ENCODE results near the gene CPED1.
"Not testable (repeated sequence)": the region's sequence is repeated elsewhere in the genome, so short reads cannot be mapped to it uniquely, and the experiment has no call there.

CPED1 gene

GRCh38 chr7:120979765-120980499 lies 8.6 kb upstream of the CPED1 start:
- Histone ChIP-seq H3K4me1 (ENCODE audit: control insufficient read depth, insufficient read depth, low read length, poor library complexity, severe bottlenecking) (no peaks in the 10 kb centered on the region), H3K27me3 (replicated peaks; ENCODE audit: control insufficient read depth, insufficient read depth, low read length, poor library complexity, severe bottlenecking) (peaks cover 3% of the 10 kb centered on the region), H3K36me3 (ENCODE audit: control insufficient read depth, insufficient read depth, low read length) (peaks cover 5% of the 10 kb centered on the region), H3K9me3 (ENCODE audit: control insufficient read depth, low read length) (no peaks in the 10 kb centered on the region), H3K27ac (ENCODE audit: insufficient read depth, low read length, poor library complexity, severe bottlenecking) (no peak overlapping the region), H3K4me3 (ENCODE audit: insufficient read depth, low read depth, low read length, poor library complexity, severe bottlenecking) (no peak overlapping the region)
- DNase-seq: no peak

- Histone ChIP-seq H3K4me3 (ENCODE audit: insufficient read depth, low read depth, low read length, poor library complexity, severe bottlenecking) (no peak overlapping the region), H3K27ac (ENCODE audit: insufficient read depth, low read length, poor library complexity, severe bottlenecking) (no peak overlapping the region), H3K36me3 (ENCODE audit: control insufficient read depth, insufficient read depth, low read length) (no peaks in the 10 kb centered on the region), H3K27me3 (replicated peaks; ENCODE audit: control insufficient read depth, insufficient read depth, low read length, poor library complexity, severe bottlenecking) (peaks cover 3% of the 10 kb centered on the region), H3K4me1 (ENCODE audit: control insufficient read depth, insufficient read depth, low read length, poor library complexity, severe bottlenecking) (no peaks in the 10 kb centered on the region), H3K9me3 (ENCODE audit: control insufficient read depth, low read length) (no peaks in the 10 kb centered on the region)
- DNase-seq: no peak
Observed at GRCh38 chr7:120981117-120981516, 7.4 kb upstream of the CPED1 start.

DNA sequence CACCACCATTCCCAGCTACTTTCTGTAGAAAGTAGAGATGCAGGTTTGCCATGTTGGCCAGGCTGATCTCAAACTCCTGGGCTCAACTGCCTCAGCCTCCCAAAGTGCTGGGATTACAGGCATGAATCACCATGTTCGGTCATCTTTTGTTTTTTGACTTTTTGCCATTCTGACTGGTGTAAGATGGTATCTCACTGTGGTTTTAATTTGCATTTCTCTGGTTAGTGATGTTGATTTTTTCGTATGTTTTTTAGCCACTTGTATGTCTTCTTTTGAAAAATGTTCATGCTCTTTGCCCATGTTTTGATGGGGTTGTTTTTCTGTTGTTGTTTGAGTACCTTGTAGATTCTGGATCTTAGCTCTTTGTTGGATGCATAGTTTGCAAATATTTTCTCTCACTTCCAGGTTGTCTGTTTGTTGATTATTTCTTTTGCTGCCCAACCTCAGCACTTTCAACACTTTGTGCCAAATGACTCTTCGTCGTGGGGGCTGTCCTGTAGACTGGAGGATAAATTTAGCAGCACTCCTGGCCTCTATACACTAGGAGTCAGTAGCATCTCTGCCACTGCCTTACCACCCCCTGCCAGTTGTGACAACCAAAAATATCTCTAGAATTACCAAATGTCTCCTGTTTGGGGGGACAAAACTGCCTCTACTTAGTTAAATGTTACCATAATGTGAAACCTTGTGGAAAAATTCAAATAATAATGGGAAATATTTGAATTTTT lies 6.5 kb upstream of the CPED1 start:
- H3K36me3 ChIP-seq (ENCODE audit: control insufficient read depth, insufficient read depth, low read length): no peaks in the 10 kb centered on the region
- no peak for DNase-seq
- no peaks in the 10 kb centered on the region for H3K9me3 ChIP-seq (ENCODE audit: control insufficient read depth, low read length)
- no peak overlapping the region for H3K4me3 ChIP-seq (ENCODE audit: insufficient read depth, low read depth, low read length, poor library complexity, severe bottlenecking)
- peaks cover 3% of the 10 kb centered on the region for H3K27me3 ChIP-seq (replicated peaks; ENCODE audit: control insufficient read depth, insufficient read depth, low read length, poor library complexity, severe bottlenecking)
- H3K4me1 ChIP-seq (ENCODE audit: control insufficient read depth, insufficient read depth, low read length, poor library complexity, severe bottlenecking): no peaks in the 10 kb centered on the region
- no peak overlapping the region for H3K27ac ChIP-seq (ENCODE audit: insufficient read depth, low read length, poor library complexity, severe bottlenecking)

GRCh38 chr7:120983592-120983991 lies 4.9 kb upstream of the CPED1 start:
- H3K9me3 ChIP-seq (ENCODE audit: control insufficient read depth, low read length); DNase-seq; H3K27ac ChIP-seq (ENCODE audit: insufficient read depth, low read length, poor library complexity, severe bottlenecking); H3K36me3 ChIP-seq (ENCODE audit: control insufficient read depth, insufficient read depth, low read length); H3K4me3 ChIP-seq (ENCODE audit: insufficient read depth, low read depth, low read length, poor library complexity, severe bottlenecking); H3K27me3 ChIP-seq (replicated peaks; ENCODE audit: control insufficient read depth, insufficient read depth, low read length, poor library complexity, severe bottlenecking): not testable (repeated sequence)
- H3K4me1 ChIP-seq (ENCODE audit: control insufficient read depth, insufficient read depth, low read length, poor library complexity, severe bottlenecking): peaks cover 11% of the 10 kb centered on the region

- Histone ChIP-seq H3K27ac (ENCODE audit: insufficient read depth, low read length, poor library complexity, severe bottlenecking) (no peak overlapping the region), H3K36me3 (ENCODE audit: control insufficient read depth, insufficient read depth, low read length) (no peaks in the 10 kb centered on the region), H3K4me3 (ENCODE audit: insufficient read depth, low read depth, low read length, poor library complexity, severe bottlenecking) (no peak overlapping the region), H3K27me3 (replicated peaks; ENCODE audit: control insufficient read depth, insufficient read depth, low read length, poor library complexity, severe bottlenecking) (peaks cover 14% of the 10 kb centered on the region), H3K9me3 (ENCODE audit: control insufficient read depth, low read length) (no peaks in the 10 kb centered on the region), H3K4me1 (ENCODE audit: control insufficient read depth, insufficient read depth, low read length, poor library complexity, severe bottlenecking) (peaks cover 16% of the 10 kb centered on the region)
- DNase-seq: no peak
Observed at GRCh38 chr7:120984406-120984805, 4.1 kb upstream of the CPED1 start.

- Histone ChIP-seq H3K4me1 (ENCODE audit: control insufficient read depth, insufficient read depth, low read length, poor library complexity, severe bottlenecking) (peaks cover 16% of the 10 kb centered on the region), H3K27ac (ENCODE audit: insufficient read depth, low read length, poor library complexity, severe bottlenecking) (no peak overlapping the region), H3K4me3 (ENCODE audit: insufficient read depth, low read depth, low read length, poor library complexity, severe bottlenecking) (no peak overlapping the region), H3K27me3 (replicated peaks; ENCODE audit: control insufficient read depth, insufficient read depth, low read length, poor library complexity, severe bottlenecking) (peaks cover 22% of the 10 kb centered on the region), H3K36me3 (ENCODE audit: control insufficient read depth, insufficient read depth, low read length) (no peaks in the 10 kb centered on the region), H3K9me3 (ENCODE audit: control insufficient read depth, low read length) (no peaks in the 10 kb centered on the region)
- DNase-seq: no peak
Observed at GRCh38 chr7:120985130-120985758, 3.3 kb upstream of the CPED1 start.

- no peak for DNase-seq
- H3K4me1 ChIP-seq (ENCODE audit: control insufficient read depth, insufficient read depth, low read length, poor library complexity, severe bottlenecking): peaks cover 16% of the 10 kb centered on the region
- no peaks in the 10 kb centered on the region for H3K36me3 ChIP-seq (ENCODE audit: control insufficient read depth, insufficient read depth, low read length)
- H3K27ac ChIP-seq (ENCODE audit: insufficient read depth, low read length, poor library complexity, severe bottlenecking): no peak overlapping the region
- H3K9me3 ChIP-seq (ENCODE audit: control insufficient read depth, low read length): no peaks in the 10 kb centered on the region
- no peak overlapping the region for H3K4me3 ChIP-seq (ENCODE audit: insufficient read depth, low read depth, low read length, poor library complexity, severe bottlenecking)
- H3K27me3 ChIP-seq (replicated peaks; ENCODE audit: control insufficient read depth, insufficient read depth, low read length, poor library complexity, severe bottlenecking): peaks cover 23% of the 10 kb centered on the region
Observed at GRCh38 chr7:120985839-120986238, 2.7 kb upstream of the CPED1 start.

- Histone ChIP-seq H3K27me3 (replicated peaks; ENCODE audit: control insufficient read depth, insufficient read depth, low read length, poor library complexity, severe bottlenecking) (peaks cover 23% of the 10 kb centered on the region), H3K36me3 (ENCODE audit: control insufficient read depth, insufficient read depth, low read length) (no peaks in the 10 kb centered on the region), H3K9me3 (ENCODE audit: control insufficient read depth, low read length) (no peaks in the 10 kb centered on the region), H3K4me1 (ENCODE audit: control insufficient read depth, insufficient read depth, low read length, poor library complexity, severe bottlenecking) (peaks cover 16% of the 10 kb centered on the region), H3K27ac (ENCODE audit: insufficient read depth, low read length, poor library complexity, severe bottlenecking) (no peak overlapping the region), H3K4me3 (ENCODE audit: insufficient read depth, low read depth, low read length, poor library complexity, severe bottlenecking) (no peak overlapping the region)
- no peak for DNase-seq
Observed at GRCh38 chr7:120986650-120987049, 1.9 kb upstream of the CPED1 start.

DNA sequence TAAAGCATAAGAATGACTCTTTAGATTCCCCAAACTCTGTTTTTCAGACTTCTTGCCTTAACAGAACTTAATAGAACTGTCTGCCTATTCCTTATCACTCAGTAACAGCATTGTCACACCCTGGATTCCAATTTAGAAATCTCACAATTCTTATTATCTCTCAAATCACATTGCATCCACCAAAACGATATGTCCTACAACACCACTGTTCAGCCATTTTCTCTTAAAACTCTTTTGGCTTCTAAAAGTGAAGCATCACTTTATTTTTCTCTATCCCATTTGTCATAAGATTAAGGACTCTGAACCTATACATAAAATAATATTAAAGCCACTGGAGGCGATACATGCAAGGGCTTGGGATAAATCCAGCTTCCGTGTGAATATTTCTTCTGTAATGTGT lies 1.2 kb upstream of the CPED1 start:
- no peak for DNase-seq
- Histone ChIP-seq H3K4me3 (ENCODE audit: insufficient read depth, low read depth, low read length, poor library complexity, severe bottlenecking) (no peak overlapping the region), H3K9me3 (ENCODE audit: control insufficient read depth, low read length) (no peaks in the 10 kb centered on the region), H3K27ac (ENCODE audit: insufficient read depth, low read length, poor library complexity, severe bottlenecking) (no peak overlapping the region), H3K36me3 (ENCODE audit: control insufficient read depth, insufficient read depth, low read length) (no peaks in the 10 kb centered on the region), H3K27me3 (replicated peaks; ENCODE audit: control insufficient read depth, insufficient read depth, low read length, poor library complexity, severe bottlenecking) (peaks cover 23% of the 10 kb centered on the region), H3K4me1 (ENCODE audit: control insufficient read depth, insufficient read depth, low read length, poor library complexity, severe bottlenecking) (peaks cover 16% of the 10 kb centered on the region)
